GM19397 (cell line): ENCODE data around the gene POLR3H.

ENCODE experiments used
- ATAC-seq: cut with Tn5 transposase; IDR thresholded peaks from one replicate; pipeline ENCODE4 v1.9.1; 2021; ENCODE audit warnings: mild to moderate bottlenecking, moderate library complexity; ENCODE audit not compliant: unreplicated experiment

The POLR3H gene

GRCh38 chr22:41522813-41523212, 21.5 kb downstream of the POLR3H start:
- no peak for ATAC-seq

- ATAC-seq: no peak
Observed at GRCh38 chr22:41521126-41521525, 23.1 kb downstream of the POLR3H start.

- no peak for ATAC-seq
Observed at GRCh38 chr22:41518048-41518347, 26.3 kb downstream of the POLR3H start.

- no peak for ATAC-seq
Observed at GRCh38 chr22:41517172-41518047, 26.9 kb downstream of the POLR3H start.

GRCh38 chr22:41516462-41516861, 27.8 kb downstream of the POLR3H start:
- ATAC-seq: no peak

- no peak for ATAC-seq
Observed at GRCh38 chr22:41513391-41513790, 30.9 kb downstream of the POLR3H start.

GRCh38 chr22:41512421-41513194, 31.7 kb downstream of the POLR3H start:
- no peak for ATAC-seq

GRCh38 chr22:41511521-41511968, 32.7 kb downstream of the POLR3H start:
- no peak for ATAC-seq

GRCh38 chr22:41508770-41509170, 35.5 kb downstream of the POLR3H start:
- no peak for ATAC-seq

GRCh38 chr22:41507330-41508063, 36.8 kb downstream of the POLR3H start:
- no peak for ATAC-seq

- ATAC-seq: no peak
Observed at GRCh38 chr22:41505511-41506220, 38.6 kb downstream of the POLR3H start.

GRCh38 chr22:41504816-41505215, 39.5 kb downstream of the POLR3H start:
- no peak for ATAC-seq

- no peak for ATAC-seq
Observed at GRCh38 chr22:41504397-41504796, 39.9 kb downstream of the POLR3H start.

- no peak for ATAC-seq
Observed at GRCh38 chr22:41501209-41501608, 43.1 kb downstream of the POLR3H start.

- no peak for ATAC-seq
Observed at GRCh38 chr22:41500303-41500702, 44.0 kb downstream of the POLR3H start.

GRCh38 chr22:41499624-41500280, 44.5 kb downstream of the POLR3H start:
- ATAC-seq: no peak

- no peak for ATAC-seq
Observed at GRCh38 chr22:41498303-41498835, 45.9 kb downstream of the POLR3H start.

GRCh38 chr22:41491374-41492100, 52.7 kb downstream of the POLR3H start:
- no peak for ATAC-seq

- no peak for ATAC-seq
Observed at GRCh38 chr22:41488596-41489385, 55.5 kb downstream of the POLR3H start.
